K562 (cell line): ENCODE data around the gene DPM2.

Experiments used
- BACH1 ChIP-seq: fragments of 200-800 bp; sonication (Bioruptor generic); IDR thresholded peaks from 2 replicates; pipeline ENCODE4 v1.6.1; 2016; ENCODE audit warnings: missing genetic modification characterization, missing compliant biosample characterization
- CSDE1 ChIP-seq, 2 experiments: fragments of 450-650 bp; IDR thresholded peaks; 2 replicates each; pipeline ENCODE4 v1.6.1; 2016; ENCODE audit warnings: mild to moderate bottlenecking in 1 of 2
- RAD21 ChIP-seq, 2 experiments: fragments of 250-450 bp in 1 of 2; fragments of 450-650 bp in 1 of 2; sonication (Bioruptor Pico) in 1 of 2; formaldehyde crosslinking in 1 of 2; IDR thresholded peaks in 1 of 2; conservative IDR thresholded peaks in 1 of 2; 2 replicates each; pipeline versions ENCODE4 v1.4.0 to v1.8.0; 2020 to 2022; ENCODE audit warnings: mild to moderate bottlenecking in 2 of 2, moderate library complexity in 1 of 2
- RCOR1 ChIP-seq, 2 experiments: IDR thresholded peaks; 2 replicates each; pipeline ENCODE4 v1.6.1; 2012; ENCODE audit warnings: low read depth in 2 of 2, low read length in 2 of 2, borderline replicate concordance in 1 of 2, improper control_type of control experiment in 1 of 2

DNA sequence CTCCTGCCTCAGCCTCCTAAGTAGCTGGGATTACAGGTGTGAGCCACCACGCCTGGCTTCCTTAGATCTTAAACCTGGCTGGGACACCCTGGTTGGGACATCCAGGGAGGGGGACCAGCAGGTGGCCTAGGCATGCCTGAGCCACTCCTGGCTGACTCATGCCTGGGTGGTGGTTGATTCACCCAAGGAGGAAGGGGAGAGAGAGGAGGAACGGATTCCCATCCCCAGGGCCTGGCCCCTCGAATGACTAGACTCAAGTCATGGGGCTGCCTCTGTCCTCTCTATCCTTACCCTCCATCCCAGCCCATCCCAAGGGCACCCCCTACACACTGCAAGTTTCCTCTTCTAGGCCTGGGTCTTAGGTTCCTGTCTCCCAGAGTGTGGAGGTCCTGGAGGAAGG, 30.4 kb upstream of the DPM2 start:
- TF ChIP-seq RAD21 (CRISPR knock-in tag; conservative IDR thresholded peaks at IDR 0.05 in 1 of 2, IDR thresholded peaks at IDR 0.05 in 1 of 2) (no peak), RCOR1 (IDR thresholded peaks at IDR 0.05; ENCODE audit: borderline replicate concordance in 1 of 2, low read depth in 2 of 2, low read length in 2 of 2) (peak in 1 of 2 experiments; percentile 38; a peak in 1 of 4 replicates), BACH1 (no peak), CSDE1 (IDR thresholded peaks at IDR 0.05) (no peak)
